A549 (cell line): ENCODE data around the gene RFLNA. TPM values are rescaled to one million over a fixed set of nuclear protein-coding genes. Genes with fewer than 3 reads are reported as not detected.

ENCODE experiments used
- ATAC-seq, 2 experiments: fragments of 200-7000 bp in 1 of 2; fragments of >200 bp in 1 of 2; cut with Nextera tagmentation in 1 of 2; cut with Tn5 transposase in 1 of 2; 3 replicates each; pipeline versions ENCODE4 v1.8.0 to v1.9.1; 2018 to 2020; ENCODE audit warnings: mild to moderate bottlenecking in 1 of 2, moderate library complexity in 1 of 2
- CTCF ChIA-PET: fragments of 300-600 bp; sonication (Branson Sonifier 250); formaldehyde crosslinking; extraction: SDS; loops from one replicate; lab custom pipeline; 2021; ENCODE audit warnings: antibody characterized with exemption, inconsistent platforms; lab: Yijun Ruan, JAX
- POLR2A ChIA-PET: fragments of 350-600 bp; formaldehyde crosslinking; extraction: SDS; loops from one replicate; lab custom pipeline; 2021; ENCODE audit warnings: antibody characterized with exemption, inconsistent platforms; lab: Yijun Ruan, JAX
- DNase-seq, 2 experiments: peaks; one replicate each; pipeline versions ENCODE4 v3.0.0 to v3.0.0-alpha.2; 2011 to 2016; ENCODE audit warnings: low read depth in 1 of 2, low spot score in 1 of 2
- FAIRE-seq: peaks from 2 replicates; lab custom pipeline; 2011; peaks lifted over from hg19 to GRCh38; lab: Jason Lieb, UNC
- H3K27ac ChIP-seq, 2 experiments: fragments of >200 bp; sonication (Bioruptor Twin); formaldehyde crosslinking; 3 replicates each; pipeline ENCODE4 v1.5.1; 2016 to 2017
- H3K4me1 ChIP-seq: fragments of >200 bp; sonication (Bioruptor Twin); formaldehyde crosslinking; 3 replicates; pipeline ENCODE4 v1.6.1; 2016
- H3K4me2 ChIP-seq: fragments of >200 bp; sonication (Bioruptor Twin); formaldehyde crosslinking; 3 replicates; pipeline ENCODE4 v1.6.1; 2016
- H3K4me3 ChIP-seq: fragments of >200 bp; sonication (Bioruptor Twin); formaldehyde crosslinking; 3 replicates; pipeline ENCODE4 v1.5.1; 2016
- H3K9me3 ChIP-seq: fragments of >200 bp; sonication (Bioruptor Twin); formaldehyde crosslinking; 3 replicates; pipeline ENCODE4 v1.6.1; 2016
- EHF ChIP-seq: fragments of 250-450 bp; sonication (Bioruptor Pico); IDR thresholded peaks from 2 replicates; pipeline ENCODE4 v1.5.0; 2020; ENCODE audit warnings: mild to moderate bottlenecking
- ZFP36 ChIP-seq: fragments of 450-650 bp; IDR thresholded peaks from 2 replicates; pipeline ENCODE4 v1.6.1; 2014; ENCODE audit warnings: borderline replicate concordance; ENCODE audit not compliant: partially characterized antibody
- WGBS: methylation state at CpG from one replicate; pipeline ENCODE4 v1.1.6; 2017; ENCODE audit errors: missing lambda C conversion rate; 5-methylcytosine and 5-hydroxymethylcytosine counted together
- polyA plus RNA-seq, 4 experiments: library from polyadenylated mRNA; depleted of rRNA in 3 of 4; stranded (reverse); fragments of >200 nt; fragmentation: RNase III in 1 of 4; extraction: RNeasy Plus Mini Kit Qiagen cat#74134 plus additional on column Dnase treatment in 1 of 4; gene quantifications; 2 replicates in 3 of 4; 3 replicates in 1 of 4; pipeline ENCODE4 v1.2.3, GENCODE V29; 2011 to 2017
- small RNA-seq, 6 experiments: library from RNA; depleted of rRNA; stranded (forward); fragments of <200 nt; gene quantifications; one replicate each; pipeline ENCODE3, GENCODE V24; 2012

Gene RFLNA
- polyA plus RNA-seq, 2 of the 4 experiments (the other 2 are of a cell fraction): not detected

GRCh38 chr12:124363353-124363965 is 68.6 kb downstream of the RFLNA start (continued):
- TF ChIP-seq EHF (CRISPR knock-in tag): no peak

GRCh38 chr12:124364543-124364942 is 69.7 kb downstream of the RFLNA start:
- DNase-seq: no peak
- CTCF ChIA-PET: interaction anchor here (1.0 to 2.2 kb wide), 4 partner anchors 13 to 34 kb away, joined by 5 to 10 read pairs (median 6); no protein-coding TSS in a partner anchor
- peak; percentile 16 for TF ChIP-seq ZFP36
- no peak for TF ChIP-seq EHF (CRISPR knock-in tag)
- ATAC-seq: no peak
- WGBS: 87% methylated on average over 10 of the region's 11 CpGs
- Histone ChIP-seq H3K4me1 (peaks cover 69% of the 10 kb centered on the region), H3K9me3 (no peaks in the 10 kb centered on the region), H3K27ac (peak overlapping the region in 1 of 2 experiments; percentile 92; a peak in 3 of 6 replicates), H3K4me2 (no peak overlapping the region), H3K4me3 (no peak overlapping the region)
- POLR2A ChIA-PET: no interaction called here
- no peak for FAIRE-seq

Small RNA genes lying within 50 kb of the gene (small RNA-seq; reads per million reads assigned to genes)
- 0 reads per million in 6 experiments for gene MIR6880
